ENCODE data around the gene AP3B1.

- TF ChIP-seq CTCF (conservative IDR thresholded peaks at IDR 0.05; ENCODE audit: low read depth, low read length) (no peak), EZH2 (IDR thresholded peaks at IDR 0.05; ENCODE audit: borderline replicate concordance, low read depth, low read length, poor library complexity, severe bottlenecking) (no peak)
Measured at GRCh38 chr5:78178356-78178755, 116.1 kb downstream of the AP3B1 start.
